Hypothalamus (tissue), 51 donors: Measurements from ENCODE around the gene DHX30.
"Not testable (repeated sequence)": the region's sequence is repeated elsewhere in the genome, so short reads cannot be mapped to it uniquely, and the experiment has no call there.

ENCODE experiments used
- DNase-seq, 51 donors: peaks; one replicate each; lab custom pipeline; 2025; lab: John Stamatoyannopoulos, UW

The DHX30 gene

DNA sequence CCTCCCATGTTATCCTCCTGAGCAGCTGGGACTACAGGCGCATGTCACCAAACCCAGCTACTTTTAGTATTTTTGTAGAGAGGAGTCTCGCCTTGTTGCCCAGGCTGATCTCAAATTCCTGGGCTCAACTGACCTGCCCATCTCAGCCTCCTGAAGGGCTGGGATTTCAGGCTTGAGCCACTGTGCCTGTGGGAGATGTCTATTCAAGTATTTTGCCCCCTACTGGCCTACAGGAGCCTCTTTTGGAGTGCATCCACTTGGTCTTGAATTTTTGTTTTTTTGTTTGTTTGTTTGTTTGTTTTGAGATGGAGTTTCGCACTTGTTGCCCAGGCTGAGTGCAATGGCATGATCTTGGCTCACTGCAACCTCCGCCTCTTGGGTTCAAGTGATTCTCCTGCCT lies 3.2 kb upstream of the DHX30 start:
- DNase-seq = no peak

DNA sequence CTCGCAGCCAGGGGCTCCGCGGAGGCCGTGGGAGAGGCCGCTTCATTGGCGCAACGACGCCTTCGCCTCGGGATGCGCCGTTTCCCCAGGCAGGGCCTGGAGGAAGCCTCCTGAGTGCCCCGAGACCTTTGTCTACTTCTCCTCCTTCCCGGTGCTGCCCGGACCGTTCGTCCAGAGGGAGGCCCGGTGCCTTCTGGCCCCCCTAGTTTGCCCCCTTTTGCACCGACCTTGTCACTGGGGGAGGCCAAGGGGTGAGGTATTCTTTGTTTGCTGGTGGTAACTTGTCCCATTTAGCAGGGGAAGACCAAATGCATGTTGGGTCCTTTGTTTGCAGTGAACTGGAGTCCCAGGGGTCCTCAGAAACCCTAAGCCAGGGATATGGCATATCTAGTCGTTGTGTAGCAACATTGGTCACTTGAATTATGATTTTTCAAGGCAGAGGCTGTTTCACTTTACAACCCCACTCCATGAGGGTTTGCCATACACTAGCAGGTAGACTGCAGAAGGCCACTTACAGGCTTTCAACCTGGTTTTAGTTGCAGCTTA lies 615 bp downstream of the DHX30 start:
- DNase-seq = peak in 2 of 51 donors; percentile 51 to 55

DNA sequence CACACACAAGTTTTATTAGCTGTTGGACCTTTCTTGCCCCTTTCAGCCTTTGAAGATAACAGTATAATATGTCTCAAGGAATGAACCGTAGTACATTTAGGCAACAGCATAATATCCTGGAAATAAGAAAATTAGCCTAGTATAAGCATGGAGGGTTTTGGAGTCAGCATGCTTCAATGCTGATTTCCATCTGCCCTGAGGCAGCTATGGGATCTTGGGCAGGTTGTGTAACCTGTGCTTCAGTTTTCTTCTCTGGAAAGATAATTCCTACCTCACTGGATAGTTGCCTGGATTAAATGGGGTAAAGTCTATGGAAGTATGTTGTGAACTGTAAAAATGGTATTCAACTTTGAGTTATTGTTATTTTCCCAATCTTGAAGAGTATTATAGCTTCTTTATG lies 1.6 kb downstream of the DHX30 start:
- DNase-seq = no peak

DNA sequence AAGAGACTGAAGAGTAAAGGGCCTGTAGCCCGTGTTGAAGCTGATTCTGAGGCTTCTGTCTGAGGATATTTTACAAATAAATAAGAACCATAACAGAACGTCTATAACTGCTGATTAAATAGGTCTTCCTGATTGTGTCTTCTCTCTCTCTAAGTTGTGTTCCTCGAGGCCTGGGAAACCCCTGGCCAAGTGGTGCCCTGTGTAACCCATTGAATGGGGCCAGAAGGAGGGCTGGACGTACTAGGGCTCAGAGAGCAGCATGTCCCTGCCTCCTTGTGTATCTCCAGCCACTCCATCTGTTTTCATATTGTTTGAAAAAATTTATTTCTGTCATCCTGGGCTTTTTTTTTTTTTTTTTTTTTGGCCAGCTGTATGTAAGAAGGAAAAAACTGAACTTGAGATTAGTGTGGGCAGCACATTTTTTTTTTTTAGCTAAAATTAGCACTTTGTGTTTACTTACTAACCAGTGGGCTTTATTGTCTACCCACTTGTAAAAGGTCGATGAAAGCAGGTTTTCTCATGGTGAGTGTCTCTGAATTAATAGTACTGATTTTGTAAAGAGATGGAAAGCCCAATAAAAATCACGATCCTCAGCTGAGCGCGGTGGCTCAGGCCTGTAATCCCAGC lies 10.7 kb downstream of the DHX30 start:
- DNase-seq = peak in 2 of 51 donors; percentile 5 to 6

DNA sequence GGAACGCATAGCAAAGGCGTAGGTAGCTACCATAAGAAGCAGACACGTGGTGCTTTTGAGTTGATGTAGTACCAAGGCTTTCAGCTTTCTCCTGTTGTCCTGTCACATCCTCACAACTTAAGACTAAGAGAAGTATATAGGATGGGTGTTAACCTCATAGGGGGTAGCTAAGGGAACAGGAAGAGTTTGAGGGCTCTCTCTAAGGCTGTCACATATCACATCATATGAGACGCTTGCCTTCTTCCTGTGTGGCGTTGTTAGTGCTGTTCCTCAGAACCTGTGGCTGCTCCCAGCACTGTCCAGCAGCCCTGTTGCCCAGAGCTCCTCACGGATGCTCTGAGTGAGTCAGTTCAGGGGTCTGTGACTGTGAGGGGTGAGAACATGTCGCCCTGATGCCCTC lies 14.7 kb downstream of the DHX30 start:
- DNase-seq = no peak

DNA sequence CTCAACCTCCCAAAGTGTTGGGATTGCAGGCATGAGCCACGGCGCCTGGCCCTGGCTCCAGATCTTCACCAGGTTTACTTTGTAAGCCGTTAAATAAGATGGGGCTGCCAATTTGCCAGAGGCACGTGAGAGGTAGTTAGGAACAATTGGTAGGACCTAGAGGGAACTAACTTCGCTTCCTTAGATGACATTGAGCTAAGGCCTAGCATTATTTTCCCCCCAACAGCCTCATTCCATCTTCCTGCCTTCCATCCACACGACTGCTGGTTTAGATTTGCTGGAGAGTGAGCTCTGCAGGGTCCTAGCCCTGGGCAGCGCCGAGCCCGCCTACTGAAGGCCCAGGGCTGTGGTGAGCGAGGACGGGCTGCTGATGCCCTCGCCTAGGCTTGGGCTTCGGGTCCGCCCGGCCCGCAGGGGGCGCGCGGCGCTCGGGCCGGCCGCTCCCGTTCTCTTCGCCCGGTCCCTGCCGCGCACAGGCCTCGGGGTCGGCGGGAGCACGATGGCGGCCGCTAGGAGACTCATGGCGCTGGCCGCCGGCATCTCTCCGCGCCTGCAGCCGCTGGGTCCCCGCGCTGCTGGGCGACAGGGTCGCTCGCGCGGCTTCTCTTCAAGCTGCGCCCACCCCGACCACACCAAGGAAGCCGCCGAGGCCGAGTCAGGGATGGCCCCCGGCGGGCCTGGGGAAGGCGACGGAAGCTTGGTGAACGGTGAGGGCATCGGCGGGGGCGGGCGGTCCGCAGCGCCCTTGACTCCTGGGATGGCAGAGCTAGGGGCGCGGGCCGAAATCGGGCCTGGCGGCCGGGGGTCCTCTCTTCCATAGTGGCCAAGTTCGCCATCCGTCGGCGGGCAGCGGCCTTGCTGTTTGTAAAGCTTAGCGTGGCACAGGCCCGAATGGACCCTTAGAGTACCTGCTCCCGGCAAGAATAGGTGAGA lies 21.9 kb downstream of the DHX30 start:
- DNase-seq = peak in 49 of 51 donors; percentile 4 to 84 (median 62)

DNA sequence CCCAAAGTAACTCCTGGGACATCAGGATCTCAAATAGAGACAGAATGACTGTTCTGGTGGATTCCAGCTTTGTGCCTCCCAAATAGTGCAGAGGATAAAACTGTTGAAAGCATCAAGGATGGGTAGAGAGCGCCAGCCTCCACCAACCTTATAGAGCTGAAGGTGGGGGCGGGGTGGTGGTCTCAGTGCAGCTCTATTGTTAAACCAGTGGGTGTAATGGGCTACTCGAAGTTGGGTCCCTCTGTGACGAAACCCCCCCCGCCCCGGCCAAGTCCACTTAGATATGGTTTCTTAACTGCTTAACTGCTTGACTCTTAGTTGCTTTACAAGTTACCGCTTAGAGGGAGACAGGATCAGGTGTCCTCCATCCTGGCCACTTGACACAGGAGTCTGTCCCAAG lies 22.7 kb downstream of the DHX30 start:
- DNase-seq = no peak

DNA sequence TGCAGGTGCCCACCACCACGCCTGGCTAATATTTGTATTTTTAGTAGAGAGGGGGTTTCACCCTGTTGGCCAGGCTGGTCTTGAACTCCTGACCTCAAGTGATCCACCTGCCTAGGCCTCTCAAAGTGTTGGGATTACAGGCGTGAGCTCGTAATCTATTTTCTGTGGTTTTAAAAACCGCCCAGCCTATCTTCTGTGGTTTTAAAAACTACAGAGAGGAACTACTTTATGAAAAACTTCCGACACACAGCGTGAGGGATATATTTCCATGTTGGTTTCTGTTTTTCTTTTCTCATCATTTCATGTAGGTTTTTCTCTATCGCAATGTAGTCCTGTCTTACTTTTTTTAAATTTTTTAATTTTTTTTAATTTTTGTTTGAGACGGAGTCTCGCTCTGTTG lies 26.5 kb downstream of the DHX30 start:
- DNase-seq = not testable (repeated sequence)

DNA sequence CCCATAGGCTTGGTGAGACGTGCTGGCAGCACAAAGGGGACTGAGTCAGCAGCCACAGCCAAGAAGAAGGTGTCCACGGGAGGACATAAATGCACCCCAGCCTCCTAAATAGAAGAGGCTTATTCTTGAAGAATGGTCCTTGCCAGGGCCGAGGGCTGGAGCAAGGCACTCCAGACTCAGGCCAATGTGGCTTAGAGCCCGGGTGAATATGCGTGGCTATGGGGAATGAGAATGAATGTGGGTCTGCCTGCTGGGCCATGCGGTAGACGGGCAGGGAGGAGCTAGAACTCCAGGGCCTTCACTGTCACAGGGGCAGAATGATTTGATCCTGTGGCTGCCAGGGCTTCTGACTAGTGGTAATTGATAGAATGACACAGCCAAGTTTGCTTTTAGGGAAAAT lies 34.0 kb downstream of the DHX30 start:
- peak in 25 of 51 donors; percentile 13 to 68 (median 47) for DNase-seq

DNA sequence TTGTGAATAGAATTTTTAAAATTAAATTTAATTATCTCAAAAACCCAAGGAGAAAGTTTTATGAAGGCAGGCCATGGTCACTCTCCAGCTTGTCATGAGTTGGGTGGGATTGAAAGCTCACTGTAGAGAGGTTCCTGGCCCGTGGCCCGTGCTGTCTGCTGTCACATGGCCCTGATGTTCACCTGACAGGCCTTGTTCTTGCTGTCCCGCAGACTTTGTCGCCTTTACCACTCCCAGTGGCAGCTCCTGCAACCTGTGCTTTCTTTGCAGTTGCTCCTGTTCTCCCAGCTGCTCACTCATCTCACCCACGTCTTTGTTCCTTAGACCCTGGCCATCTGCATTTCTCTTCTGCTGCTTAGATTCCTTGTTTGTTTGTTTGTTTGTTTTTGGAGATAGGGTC lies 35.6 kb downstream of the DHX30 start:
- DNase-seq = no peak

DNA sequence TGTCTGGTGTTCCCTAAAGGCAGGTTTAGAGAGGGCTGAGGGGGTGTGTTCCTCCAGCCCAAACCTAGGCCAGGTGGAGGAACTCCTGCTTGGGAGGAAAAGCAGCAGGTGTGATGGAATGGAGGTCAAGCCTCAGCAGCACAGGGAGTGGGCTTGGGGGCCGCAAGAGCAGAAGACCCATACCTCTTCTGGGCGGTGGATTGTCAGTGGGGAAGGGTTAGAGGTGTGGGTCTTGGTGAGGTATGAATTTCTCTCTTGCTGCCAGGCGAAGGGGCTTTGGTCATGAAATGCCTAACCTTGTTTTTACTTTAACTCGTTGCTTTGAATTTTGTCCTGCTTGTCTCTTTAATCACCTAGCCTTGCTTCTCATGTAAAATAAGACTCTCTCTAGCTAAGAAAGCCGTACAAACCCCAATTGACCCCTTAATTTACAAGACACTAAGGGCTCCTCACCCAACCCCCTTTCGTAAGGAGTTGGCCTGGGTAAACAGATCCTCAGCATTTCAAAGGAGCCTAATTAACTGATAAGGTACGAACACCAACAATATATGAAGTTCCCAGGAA lies 38.9 kb downstream of the DHX30 start:
- no peak for DNase-seq

DNA sequence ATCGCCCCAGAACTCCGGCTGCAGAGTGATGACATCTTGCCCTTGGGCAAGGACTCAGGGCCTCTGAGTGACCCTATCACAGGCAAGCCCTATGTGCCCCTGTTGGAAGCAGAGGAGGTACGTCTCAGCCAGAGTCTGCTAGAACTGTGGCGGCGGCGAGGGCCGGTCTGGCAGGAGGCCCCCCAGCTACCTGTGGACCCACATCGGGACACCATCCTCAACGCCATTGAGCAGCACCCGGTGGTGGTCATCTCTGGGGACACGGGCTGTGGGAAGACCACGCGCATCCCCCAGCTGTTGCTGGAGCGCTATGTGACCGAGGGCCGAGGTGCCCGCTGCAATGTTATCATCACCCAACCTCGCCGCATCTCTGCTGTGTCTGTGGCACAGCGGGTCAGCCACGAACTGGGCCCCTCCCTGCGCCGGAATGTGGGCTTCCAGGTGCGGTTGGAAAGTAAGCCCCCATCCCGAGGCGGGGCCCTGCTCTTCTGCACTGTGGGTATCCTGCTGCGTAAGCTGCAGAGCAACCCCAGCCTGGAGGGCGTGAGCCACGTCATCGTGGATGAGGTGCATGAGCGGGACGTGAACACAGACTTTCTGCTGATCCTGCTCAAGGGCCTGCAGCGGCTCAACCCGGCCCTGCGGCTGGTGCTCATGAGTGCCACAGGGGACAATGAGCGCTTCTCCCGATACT lies 43.4 kb downstream of the DHX30 start:
- DNase-seq = no peak

DNA sequence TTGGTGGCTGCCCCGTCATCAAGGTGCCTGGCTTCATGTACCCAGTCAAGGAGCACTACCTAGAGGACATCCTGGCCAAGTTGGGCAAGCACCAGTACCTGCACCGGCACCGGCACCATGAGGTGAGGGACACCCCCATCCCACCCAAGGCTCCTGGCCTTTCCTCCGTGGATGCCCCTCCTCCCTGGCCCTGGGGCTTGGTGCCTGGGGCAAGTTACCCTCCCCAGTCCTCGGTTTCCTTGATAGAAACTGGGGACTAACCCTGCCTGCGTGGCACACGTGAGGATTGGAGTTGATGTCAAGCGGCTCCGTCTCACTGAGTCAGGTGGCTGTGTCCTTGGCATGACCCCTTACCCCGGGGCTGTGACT lies 43.9 kb downstream of the DHX30 start:
- no peak for DNase-seq

DNA sequence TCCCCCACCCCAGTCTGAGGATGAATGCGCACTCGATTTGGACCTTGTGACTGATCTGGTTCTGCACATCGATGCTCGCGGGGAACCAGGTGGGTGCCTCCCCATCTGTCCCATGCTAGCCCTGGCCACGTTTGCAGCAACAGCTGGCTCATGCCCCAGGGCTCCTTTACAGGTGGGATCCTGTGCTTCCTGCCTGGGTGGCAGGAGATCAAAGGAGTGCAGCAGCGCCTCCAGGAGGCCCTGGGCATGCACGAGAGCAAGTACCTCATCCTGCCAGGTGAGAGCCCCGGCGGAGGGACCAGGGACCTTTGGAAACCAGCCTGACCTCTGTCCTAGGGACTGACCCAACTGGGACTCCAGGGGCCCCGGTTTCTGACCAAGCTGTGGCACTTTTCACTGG lies 44.3 kb downstream of the DHX30 start:
- DNase-seq = no peak

DNA sequence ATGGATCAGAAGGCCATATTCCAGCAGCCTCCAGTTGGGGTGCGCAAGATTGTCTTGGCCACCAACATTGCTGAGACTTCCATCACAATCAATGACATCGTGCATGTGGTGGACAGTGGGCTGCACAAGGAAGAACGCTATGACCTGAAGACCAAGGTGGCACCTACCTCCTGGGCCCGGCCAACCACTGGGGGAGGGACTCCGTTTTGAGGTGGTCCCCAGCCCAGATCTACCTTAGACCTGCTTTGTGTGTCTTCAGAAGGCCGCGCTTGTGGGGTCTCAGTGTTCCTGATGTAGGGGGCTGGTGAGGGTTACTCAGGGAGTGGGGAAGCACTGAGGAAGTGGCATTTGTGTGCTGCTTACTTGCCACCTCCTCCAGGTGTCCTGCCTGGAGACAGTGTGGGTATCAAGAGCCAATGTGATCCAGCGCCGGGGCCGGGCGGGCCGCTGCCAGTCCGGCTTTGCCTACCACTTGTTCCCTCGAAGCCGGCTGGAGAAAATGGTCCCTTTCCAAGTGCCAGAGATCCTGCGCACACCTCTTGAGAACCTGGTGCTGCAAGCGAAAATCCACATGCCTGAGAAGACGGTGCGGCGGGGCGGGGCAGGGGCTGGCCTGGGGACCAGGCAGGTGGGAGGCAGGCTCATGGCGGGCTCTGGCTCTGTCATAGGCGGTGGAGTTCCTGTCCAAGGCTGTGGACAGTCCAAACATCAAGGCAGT lies 45.0 kb downstream of the DHX30 start:
- DNase-seq = no peak

DNA sequence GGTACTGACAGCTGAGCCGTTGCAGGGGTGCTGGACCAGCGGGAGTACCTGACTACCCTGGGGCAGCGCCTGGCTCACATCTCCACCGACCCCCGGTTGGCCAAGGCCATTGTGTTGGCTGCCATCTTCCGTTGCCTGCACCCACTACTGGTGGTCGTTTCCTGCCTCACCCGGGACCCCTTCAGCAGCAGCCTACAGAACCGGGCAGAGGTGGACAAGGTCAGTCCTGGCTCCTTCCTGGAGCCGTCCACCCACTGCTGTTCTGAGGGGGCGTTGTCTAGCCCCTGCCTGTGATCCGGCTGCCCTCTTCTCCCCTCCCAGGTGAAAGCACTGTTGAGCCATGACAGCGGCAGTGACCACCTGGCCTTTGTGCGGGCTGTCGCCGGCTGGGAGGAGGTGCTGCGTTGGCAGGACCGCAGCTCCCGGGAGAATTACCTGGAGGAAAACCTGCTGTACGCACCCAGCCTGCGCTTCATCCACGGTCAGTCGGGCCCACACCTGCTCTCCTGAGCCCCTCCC lies 45.7 kb downstream of the DHX30 start:
- no peak for DNase-seq

DNA sequence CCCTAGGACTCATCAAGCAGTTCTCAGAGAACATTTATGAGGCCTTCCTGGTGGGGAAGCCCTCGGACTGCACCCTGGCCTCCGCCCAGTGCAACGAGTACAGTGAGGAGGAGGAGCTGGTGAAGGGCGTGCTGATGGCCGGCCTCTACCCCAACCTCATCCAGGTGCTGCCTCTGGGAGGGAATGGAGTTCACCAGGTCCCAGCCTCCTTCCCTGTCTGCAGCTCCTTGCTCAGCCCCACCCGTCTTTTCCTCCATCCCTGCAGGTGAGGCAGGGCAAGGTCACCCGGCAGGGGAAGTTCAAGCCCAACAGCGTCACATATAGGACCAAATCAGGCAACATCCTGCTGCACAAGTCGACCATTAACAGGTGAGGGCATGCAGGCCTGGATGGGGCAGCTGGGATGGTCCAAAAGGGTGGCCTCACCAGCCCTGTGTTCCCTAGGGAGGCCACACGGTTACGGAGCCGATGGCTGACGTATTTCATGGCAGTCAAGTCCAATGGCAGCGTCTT lies 46.3 kb downstream of the DHX30 start:
- DNase-seq = no peak

DNA sequence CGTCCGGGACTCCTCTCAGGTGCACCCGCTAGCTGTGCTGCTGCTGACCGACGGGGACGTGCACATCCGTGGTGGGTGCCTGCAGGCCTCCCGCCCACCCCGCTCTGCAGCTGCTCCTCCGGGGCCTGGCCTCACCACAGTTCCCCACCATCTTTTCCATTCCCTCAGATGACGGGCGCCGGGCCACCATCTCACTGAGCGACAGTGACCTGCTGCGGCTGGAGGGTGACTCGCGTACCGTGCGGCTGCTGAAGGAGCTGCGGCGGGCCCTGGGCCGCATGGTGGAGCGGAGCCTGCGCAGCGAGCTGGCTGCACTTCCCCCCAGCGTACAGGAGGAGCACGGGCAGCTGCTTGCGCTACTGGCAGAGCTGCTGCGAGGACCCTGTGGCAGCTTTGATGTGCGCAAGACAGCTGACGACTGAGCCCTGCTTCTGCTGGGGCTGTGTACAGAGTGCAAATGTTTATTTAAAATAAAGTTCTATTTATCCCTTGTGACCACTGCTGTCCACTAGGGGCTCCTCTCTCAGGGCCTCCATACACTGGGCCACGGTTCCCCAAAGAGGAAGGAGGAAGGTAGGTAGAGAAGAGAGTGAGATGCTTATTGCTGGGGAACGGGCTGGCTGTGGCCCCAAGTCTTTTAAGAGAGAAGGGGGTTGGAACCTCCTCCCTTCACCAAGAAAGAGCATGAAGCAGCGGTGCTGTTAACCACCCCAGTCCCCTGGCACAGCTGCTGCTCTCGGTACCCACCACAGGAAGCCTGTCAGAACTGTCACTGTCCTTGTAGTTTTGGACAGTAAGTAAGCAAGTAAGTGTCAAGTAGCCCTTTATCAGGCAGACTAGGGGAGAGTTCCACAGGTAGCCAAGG lies 47.0 kb downstream of the DHX30 start:
- no peak for DNase-seq
